GM18499 (cell line): ENCODE measurements around the gene PTPN20.
"Not testable (repeated sequence)": the region's sequence is repeated elsewhere in the genome, so short reads cannot be mapped to it uniquely, and the experiment has no call there.

Source experiments
- ATAC-seq: cut with Tn5 transposase; IDR thresholded peaks from one replicate; pipeline ENCODE4 v1.9.1; 2021; ENCODE audit warnings: moderate number of reproducible peaks; ENCODE audit not compliant: insufficient read depth, unreplicated experiment

PTPN20 gene

DNA sequence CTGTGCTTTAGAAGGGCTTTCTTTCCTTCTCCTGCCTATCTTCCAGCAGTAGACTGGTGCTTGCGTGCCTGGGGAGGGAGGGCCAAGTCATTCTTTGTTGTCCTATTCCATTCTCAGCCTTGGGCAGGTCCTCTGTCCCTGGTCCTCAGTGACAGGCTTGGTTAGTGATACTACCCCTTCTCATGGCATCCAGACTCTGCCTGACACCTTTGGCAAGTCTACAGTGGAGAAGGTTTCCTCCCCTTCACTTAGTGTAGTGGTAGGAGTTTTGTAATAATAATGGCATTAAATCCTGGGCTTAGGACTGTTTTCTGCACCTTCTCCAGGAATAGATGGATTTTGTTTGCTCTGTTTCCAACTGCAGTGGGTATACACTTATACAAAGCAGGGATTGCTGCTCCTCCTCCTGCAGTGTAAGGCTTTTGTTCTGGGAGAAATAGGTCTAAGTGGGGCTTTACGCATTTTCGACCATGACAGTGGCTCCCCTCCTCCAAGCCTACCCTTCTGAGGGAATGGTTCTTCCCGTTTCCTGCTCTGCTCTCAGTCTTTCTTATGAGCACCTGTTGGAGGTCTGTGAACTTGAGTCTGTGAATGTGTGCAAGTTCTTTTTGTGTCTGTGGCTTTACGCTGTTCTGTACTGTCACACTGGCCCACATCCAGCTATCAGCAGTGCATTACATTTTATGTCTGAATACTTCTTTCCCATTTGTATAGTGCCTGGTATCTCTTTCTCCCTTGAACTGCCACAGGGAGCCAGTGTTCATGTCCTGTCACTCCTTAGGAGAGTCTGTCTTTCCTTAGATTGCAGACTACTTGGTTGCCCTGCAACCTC, 37.7 kb downstream of the PTPN20 start:
- not testable (repeated sequence) for ATAC-seq

DNA sequence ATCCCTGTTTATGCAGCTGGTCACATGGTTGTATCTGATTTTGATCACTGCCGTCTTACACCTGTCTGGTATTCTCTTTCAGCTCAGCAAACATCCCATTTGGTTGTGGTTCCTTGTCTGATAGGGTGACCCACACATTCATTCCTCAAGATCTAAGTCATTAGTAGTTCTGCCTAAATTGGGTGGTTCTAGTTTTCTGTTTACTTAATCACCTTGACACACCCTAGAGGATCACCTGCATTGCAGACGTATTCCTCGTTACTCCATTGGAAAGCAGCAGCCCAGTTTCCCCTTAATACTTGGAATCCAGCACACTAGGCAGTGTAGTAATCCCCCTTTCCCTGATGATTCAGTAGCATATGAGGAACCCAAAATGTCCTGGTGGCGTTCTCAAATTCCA, 41.3 kb downstream of the PTPN20 start:
- not testable (repeated sequence) for ATAC-seq

DNA sequence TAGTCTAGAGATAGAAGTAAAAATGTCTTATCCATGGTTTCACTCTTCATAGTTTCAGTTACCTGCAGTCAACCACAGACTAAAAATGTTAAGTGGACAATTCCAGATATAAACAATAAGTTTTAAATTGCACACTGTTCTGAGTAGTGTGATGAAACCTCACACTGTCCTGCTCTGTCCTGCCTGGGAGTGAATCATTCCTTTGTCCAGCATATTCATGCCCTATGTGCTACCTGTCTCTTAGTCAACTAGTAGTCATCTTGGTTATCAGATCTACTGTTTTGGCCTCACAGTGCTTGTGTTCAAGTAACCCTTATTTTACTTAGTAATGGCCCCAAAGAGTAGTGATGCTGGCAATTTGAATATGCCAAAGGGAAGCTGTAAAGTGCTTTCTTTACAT, 49.5 kb downstream of the PTPN20 start:
- not testable (repeated sequence) for ATAC-seq

- ATAC-seq, result not testable (repeated sequence)
Measured at GRCh38 chr10:46963356-46963755, 52.1 kb downstream of the PTPN20 start.

DNA sequence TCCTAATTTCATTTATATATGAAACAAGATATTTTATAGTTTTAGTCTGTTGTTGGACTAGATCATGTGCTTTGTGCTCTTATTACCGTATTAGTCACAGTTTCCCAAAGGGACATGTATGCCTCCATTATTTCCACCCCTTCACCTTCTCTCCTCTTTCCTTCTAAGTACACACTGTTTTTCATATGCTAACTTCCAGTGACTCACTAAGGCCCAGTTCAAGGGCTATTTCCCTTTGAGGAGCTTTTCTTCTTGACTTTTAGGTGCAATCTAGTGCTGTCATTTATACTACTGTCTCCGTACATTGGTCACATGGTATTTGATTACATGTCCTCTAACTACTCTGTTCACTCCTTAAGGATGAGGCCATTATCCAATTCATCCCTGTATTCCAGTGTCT, 55.8 kb downstream of the PTPN20 start:
- not testable (repeated sequence) for ATAC-seq

DNA sequence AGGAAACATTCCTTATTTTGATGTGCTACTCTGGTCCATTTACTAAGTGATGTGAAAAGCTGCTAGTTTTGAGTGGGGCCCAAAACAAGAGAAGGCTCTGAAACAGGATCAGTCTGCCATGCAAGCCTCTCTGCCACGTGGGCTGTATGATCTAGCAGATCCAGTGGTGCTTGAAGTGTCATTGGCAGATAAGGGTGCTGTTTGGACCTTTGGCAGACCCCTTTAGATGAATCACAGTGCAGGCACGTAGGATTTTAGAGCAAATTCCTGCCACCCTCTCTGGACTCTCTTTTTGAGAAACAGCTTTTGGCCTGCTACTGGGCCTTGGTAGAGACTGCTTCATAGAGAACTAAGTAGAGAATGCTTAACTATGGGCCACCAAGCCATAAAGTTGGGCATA, 69.0 kb downstream of the PTPN20 start:
- ATAC-seq, result not testable (repeated sequence)

- ATAC-seq, result peak; percentile 70
Measured at GRCh38 chr10:46987233-46987924, 76.2 kb downstream of the PTPN20 start.

DNA sequence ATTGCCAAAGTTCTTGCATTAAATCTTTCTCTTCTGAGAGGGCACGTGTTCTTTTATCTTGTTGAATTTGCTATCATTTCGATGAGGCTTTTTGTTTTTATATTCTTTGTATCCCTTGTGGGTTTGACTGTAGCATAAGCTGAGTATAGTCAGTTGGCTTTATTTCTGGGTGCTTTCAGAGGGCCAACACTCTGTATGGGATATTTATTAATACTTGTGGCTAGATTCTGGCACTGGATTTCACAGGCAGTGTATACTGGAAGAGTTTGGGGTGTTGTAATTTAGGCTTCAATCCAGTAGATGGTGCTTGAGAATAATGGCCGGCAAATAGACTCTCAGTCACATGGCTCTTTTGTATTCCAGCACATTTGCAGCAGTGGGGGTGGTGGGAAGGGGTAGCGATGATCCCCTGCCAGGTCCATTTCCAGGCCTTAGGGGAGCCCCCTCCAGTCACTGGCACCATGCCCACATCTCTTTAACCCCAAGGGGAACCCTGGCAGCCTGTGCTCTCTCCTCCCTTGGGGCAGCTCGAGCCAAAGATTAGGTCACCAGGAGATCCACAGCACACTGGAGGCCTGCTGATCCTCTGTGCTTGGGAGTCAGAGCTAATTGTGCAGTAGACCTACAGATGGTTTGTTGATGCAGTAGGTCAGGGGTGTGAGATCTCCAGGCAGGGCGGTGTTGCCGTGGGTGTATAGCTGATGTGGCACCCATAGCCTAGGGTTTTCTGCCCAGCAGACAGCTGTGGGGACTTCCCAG, 81.8 kb downstream of the PTPN20 start:
- ATAC-seq, result no peak

DNA sequence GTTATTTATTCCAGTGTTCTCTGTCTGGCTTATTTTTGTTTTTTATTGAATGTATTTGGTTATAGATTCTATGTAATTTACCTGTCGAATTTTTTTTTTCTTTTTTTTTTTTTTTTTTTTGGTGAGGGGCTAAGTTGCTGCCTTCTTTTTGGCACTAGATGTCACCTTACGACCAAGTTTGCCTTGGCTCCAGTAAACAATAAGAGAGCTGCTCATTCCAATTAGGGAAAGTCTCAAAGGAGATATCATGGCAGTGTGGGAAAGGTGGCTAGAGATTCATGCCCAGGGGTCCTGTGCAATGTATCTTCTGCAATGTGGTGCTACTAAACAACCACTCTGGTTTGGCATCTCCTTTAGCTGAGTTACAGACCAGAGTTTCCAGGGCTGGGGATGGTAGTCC, 84.0 kb downstream of the PTPN20 start:
- ATAC-seq, result no peak

DNA sequence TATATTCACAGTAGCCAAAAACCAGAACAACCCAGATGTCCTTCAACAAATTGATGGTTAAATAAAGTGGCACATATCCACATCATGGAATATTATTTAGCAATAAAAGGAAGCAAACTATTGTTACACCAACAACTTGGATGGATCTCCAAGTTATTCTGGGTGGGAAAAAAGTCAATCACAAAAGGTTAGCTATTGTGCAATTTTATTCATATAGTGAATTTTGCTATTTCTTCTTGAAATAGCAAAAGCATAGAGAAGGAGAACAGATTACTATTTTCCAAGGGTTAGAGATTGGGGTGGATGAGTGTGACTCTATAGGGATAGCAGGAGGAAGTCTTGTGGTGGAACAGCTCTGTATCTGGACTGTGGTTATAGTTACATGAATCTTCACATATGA, 87.0 kb downstream of the PTPN20 start:
- no peak for ATAC-seq

DNA sequence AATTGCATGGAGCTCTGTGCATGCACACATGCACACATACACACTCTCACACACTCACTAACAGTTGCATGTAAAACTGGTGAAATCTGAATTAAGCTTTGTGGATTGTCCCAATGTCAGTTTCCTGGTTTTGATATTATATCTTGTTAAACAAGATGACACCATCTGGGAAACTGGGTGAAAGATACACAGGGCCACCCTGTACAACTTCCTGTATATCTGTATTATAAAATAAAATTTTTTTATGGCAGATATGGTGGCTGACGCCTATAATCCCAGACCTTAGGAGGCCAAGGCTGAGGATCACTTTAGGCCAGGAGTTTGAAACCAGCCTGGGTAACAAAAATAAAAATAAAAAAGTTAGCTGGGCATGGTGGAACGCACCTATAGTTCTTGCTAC, 87.4 kb downstream of the PTPN20 start:
- ATAC-seq, result no peak

DNA sequence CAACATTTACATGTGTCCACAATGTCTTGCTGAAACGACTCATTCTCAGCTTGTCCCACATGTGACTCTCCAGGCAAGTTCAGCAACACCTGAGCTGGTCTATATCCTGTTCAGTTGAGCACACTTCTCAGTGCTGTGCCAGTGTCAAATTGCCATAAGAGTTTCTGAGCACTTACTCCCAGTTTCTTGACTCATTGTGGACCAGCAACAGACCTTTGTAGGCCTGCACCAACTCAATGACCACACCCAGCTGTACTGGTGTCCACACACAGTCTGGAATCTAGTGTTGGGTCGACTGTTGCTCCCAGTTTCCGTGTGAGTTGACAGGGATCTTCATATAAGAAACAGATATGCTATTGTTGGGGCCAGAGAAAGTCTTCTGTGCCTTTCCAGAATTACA, 88.0 kb downstream of the PTPN20 start:
- no peak for ATAC-seq

DNA sequence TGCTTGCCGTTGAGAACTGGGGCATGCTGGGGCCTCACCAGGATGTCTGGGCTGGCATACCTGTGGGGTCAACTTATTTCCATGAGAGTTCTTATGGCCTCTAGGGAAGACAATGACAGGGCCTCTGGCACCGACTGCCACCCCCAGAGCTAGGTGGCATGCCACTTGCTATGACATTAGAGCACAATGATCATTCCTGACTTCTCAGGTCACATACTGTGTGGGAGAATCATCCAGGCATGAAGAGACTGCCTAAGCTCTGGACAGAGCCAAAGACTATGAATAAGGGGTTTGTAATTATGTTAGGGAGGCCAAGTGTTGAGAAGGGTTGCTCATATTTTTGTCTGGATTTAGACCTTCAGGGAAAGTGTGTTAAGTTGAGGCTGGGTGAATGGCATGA, 97.5 kb downstream of the PTPN20 start:
- no peak for ATAC-seq

- no peak for ATAC-seq
Measured at GRCh38 chr10:47009215-47009838, 98.1 kb downstream of the PTPN20 start.

DNA sequence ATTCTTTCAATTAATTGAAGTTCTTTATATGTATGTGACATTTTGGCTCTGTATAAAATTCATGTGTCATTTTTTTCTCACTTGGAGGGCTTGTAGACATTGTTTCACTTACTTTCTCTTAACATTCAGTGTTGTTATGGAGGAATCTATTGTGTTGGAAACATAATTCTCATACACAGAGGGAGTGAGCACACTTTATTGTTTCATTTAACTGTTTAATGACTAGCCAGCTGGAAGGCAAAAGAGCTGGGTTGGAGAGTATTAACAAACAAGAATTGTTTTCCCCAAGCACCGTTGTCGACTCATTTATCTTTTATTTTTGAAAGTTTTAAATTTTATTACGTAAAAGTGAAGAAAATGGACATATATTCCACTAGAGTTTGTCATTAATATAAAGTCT, 98.8 kb downstream of the PTPN20 start:
- no peak for ATAC-seq

DNA sequence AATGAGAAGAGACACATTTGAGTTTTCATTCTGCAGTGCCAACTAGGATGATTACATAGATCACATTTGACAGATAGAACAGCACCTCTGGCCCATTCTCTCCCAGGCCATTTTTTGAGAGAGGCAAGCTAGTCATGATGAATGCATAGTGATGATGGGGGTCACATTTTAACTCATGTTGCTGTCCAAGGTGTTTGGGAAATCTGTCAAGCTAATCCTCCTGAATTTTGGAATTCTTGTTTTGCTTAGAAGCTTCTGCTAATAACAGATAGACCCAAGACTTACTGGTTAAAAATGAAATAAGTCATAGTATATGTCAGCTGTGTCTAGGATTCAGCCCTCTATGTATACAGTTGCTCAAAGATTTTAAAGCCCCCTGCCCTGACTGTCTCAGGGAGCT, 101.0 kb downstream of the PTPN20 start:
- ATAC-seq, result no peak

DNA sequence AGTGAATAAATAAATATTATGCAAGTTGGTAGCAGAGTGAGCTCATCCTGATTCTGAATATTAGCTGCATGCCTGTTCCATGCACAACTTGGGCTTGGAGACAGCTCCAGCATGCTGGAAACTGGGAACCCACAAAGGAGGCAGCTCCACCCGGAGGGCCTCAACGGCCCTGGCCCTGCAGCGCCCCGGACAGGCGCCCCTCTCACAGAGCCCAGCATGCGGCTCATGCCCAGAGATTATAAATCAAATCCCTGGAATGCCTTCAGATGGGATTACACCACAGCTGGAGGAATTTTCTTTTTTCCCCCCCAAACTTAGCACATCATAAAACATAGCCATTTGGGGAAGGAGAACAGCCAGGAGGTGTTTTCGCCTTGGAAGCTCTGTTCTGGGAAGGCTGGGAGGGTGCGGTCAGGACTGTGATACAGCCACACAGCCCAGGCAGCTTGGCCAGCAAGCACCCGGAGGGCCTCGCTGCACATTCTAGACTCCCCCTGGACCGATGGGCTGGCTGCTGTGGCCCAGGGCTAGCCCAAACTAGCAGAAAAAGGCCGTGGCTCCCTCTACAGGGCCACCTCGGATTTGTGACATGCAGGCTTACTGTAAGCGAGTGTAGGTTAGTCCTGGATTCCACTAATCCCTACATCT, 102.4 kb downstream of the PTPN20 start:
- no peak for ATAC-seq

DNA sequence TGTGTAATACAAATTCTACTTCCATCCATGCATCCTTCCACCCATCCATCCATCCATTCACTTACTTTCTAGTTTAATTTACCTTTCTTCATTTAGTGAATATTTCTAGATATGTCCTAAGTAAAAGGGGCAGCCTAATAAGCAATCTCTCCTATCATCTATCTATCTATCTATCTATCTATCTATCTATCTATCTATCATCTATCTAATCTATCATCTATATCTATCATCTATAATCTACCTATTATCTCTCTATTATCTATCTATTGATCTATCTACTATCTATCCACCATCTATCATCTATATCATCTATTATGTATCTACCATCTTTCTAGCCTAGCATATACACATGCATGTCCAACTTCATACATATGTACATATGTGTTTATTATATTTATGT, 104.2 kb downstream of the PTPN20 start:
- no peak for ATAC-seq

DNA sequence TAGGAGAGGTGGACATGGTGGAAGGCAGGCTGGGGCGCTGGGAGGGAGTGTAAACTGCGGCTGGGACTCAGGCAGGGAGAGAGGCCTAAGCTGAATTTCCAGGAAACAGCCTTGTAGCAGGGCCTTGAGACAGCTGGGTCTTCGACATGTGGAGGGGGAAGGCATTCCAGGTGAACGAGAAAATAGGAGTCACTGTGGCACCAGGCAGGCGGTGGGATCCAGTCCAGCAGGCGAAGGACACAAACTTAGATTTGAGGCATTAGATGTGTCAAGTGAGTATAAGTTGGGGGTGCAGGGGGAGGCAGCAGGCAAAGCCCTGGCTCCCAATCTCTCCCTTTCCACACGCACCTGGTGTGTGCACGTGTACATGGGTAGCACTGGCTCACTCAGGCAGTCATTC, 105.3 kb downstream of the PTPN20 start:
- ATAC-seq, result no peak
